Activated T-helper 9 cell treated with anti-CD3 and anti-CD28 coated beads, Interleukin-2, amount 50 U/mL, for 16 hours (primary cell): ENCODE results near the gene TBC1D5.
"Not testable (repeated sequence)": the region's sequence is repeated elsewhere in the genome, so short reads cannot be mapped to it uniquely, and the experiment has no call there.

ENCODE experiments used
- DNase-seq: peaks from one replicate; pipeline ENCODE4 v3.0.0-alpha.2; 2020; ENCODE audit warnings: low read depth

TBC1D5 gene

DNA sequence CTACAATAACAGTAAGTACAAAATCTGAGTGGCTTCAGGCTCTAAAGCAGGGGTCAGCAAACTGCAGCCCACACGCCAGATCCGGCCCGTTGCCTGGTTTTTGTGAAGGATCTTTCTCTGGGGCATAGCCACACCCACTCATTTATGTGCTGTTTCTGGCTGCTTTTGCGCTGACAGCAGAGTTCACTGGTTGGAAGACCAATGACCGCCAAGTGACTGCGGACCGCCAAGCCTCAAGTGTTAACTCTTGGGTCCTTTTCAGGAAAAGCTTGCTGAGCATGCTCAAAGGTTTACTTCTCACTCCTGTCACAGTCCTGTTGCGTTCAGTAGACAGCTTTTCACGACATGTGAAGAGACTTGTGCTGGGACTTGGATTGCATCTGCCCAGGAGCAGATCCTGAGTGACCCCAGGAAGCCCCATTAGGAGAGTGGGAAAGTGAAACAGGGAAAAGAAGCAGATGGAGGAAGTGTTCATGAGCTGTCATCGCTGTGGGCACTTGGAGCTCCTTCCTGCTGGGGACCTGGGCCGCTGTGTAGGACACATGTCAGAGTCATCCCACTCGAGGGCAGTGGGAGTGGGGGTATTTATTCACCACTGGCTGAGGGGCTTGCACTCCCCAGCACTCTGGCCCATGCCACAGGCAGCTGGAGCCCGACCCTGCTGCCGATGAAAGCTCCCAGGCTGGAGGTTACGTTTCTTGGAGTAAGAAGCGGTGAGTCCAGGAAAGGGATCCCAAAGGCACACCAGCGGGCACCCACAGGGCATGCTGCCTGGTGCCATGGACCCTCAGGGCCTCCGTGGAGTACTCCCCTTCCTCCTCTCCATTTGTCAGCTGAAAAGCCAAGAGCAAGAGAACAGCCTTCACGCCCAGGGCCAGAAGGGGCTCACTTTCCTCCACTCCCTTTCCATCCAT is 608.5 kb downstream of the TBC1D5 start:
- no peak for DNase-seq

DNA sequence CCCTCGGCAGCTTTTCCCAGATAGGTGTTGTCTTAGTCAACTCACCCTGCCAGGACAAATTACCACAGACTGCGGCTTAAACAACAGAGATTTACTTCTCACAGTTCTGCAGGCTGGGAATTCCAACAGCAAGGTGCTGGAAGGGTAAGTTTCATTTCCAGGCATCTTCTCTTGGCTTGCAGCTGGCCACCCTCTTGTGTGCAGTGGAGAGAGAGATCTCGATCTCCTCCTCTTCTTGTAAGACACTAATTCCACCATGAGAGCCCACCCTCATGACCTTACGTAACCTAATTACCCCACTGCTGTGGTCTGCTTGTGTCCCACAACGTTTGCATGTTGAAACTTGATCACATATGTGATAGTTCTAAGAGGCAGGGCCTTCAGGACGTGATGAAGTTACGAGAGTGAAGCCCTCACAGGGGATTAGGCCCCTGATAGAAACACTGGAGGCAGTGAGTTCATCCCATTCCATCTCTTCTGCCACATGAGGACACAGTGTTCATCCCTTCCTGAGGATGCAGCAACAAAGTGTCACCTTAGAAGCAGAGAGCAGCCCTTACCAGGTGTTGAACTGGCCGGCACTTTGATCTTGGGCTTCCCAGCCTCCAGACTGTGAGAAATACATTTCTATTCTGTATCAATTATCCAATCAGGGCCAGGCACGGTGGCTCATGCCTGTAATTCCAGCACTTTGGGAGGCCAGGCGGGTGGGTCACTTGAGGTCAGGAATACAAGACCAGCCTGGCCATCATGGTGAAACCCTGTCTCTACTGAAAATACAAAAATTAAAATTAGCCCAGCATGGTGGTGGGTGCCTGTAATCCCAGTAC is 609.9 kb downstream of the TBC1D5 start:
- no peak for DNase-seq

DNA sequence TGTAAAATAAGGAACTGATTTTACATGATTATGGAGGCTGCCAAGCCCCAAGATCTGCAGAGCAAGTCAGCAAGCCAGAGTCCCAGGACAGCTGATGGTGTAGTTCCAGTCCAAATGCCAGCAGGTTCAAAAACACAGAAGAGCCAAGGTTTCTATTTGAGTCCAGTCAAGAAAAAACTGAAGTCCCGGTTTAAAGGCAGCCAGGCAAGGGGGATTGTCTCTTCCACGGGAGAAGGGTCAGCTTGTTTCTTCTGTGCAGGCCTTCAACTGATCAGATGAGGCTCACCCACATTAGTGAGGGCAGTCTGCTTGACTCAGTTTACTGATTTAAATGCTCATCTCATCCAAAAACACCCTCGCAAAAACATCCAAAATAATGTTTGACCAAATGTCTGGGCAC is 611.5 kb downstream of the TBC1D5 start:
- DNase-seq: no peak

DNA sequence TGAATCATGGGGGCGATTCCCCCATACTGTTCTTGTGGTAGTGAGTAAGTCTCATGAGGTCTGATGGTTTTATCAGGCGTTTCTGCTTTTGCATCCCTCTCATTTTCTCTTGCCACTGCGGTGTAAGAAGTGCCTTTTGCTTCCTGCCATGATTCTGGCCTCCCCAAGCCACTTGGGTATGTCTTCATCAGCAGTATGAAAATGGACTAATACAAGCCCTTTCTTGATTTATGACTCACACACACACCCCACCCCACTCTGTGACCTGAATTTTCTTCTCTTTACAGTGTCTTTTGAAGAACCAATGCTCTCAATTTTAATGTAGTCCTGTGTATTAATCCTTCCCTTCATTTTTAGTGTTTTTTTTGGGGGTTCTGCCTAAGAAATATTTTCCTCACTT is 612.9 kb downstream of the TBC1D5 start:
- no peak for DNase-seq

DNA sequence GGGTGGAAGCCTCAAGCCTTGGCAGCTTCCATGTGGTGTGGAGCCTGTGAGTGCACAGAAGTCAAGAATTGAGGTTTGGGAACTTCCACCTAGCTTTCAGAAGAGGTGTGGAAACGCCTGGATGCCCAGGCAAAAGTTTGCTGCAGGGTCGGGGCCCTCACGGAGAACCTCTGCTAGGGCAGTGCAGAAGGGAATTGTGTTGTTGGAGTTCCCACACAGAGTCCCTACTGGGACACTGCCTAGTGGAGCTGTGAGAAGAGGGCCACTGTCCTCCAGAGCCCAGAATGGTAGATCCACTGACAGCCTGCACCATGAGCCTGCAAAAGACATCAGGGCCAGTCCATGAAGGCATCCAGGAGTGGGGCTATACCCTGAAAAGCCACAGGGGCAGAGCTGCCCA is 613.8 kb downstream of the TBC1D5 start:
- DNase-seq: not testable (repeated sequence)

DNA sequence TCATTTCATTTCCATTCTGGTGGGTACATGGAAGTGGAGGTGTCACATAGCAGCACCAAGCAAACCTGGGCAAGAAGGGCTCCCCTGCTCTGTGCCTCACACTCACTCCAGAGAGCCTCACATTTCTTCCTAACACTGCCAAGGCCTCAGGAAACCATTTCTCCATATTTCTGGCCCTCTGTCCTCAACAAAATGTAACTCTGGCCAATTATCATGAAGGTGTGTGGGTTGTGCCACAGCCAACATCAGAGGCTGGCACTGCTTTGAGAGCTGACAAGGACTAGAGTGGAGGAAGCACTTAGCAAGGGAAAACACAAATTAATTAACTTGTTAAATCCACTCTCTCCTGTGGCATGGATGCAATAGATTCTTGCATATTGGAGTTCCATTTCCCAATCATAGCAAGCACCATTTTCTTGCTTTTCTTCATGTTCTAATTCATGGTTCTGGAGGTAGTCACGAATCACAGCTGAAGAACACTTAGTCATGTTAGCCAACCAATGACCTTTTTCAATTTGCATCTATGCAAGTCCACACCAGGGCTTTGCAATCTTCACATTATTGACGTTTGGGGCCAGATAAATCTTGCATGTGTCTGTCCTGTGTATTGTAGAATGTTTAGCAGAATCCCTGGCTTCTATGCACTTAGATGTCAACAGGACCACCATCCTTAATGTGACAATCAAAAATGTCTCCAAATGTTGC is 616.5 kb downstream of the TBC1D5 start:
- no peak for DNase-seq

DNA sequence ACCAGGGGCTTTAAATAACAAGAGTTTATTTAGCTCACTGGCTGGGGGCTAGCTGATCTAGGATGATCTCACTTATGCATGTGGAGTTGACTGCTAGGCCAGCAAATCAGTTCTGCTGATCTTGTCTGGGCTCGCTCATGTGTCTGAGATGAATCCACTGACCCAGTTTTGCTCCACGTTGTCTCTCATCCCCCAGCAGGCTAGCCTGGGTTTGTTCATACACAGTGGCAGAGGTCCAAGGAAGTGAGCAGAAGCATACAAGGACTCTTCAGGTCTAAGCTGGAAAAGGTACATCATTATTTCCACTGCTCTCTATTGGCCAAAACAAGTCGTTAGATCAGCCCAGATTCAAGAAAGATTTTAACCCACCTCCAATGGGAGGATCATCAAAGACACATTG is 619.7 kb downstream of the TBC1D5 start:
- no peak for DNase-seq

DNA sequence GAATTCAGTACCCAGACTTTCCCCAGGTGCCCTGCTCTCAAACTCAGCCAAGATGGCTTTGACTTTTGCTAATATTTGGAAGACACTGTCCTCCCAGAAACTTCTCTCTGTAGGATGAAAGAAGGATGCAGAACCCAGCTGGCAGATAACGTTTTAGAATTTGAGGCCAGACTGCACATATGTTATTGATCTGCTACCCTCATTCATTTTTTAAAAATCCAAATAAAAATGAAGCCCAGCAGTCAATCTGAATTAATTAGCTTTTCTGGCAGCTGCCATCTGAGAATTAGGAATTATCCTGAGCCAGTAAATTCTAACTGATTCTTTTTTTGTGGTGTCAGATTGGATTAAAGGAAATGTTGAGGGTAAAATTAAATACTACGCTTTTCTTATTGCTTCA is 621.1 kb downstream of the TBC1D5 start:
- no peak for DNase-seq

DNA sequence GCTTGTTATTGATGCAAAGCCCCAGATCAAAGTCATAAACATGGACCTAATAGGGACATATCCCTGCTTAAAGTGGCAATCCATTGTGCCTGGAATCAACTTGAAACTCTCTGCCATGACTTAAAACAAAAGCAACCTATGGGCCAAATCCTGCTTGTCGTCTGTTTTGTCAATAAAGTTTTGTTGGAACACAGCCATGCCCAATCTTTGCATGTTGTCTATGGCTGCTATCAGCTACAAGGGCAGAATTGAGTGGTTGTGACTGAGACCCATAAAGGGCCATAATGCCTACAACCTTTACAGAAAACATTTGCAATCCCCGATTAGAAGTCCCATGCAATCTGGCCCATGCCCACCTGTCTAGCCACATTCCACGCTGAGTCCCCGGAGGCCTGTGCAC is 622.3 kb downstream of the TBC1D5 start:
- DNase-seq: no peak

DNA sequence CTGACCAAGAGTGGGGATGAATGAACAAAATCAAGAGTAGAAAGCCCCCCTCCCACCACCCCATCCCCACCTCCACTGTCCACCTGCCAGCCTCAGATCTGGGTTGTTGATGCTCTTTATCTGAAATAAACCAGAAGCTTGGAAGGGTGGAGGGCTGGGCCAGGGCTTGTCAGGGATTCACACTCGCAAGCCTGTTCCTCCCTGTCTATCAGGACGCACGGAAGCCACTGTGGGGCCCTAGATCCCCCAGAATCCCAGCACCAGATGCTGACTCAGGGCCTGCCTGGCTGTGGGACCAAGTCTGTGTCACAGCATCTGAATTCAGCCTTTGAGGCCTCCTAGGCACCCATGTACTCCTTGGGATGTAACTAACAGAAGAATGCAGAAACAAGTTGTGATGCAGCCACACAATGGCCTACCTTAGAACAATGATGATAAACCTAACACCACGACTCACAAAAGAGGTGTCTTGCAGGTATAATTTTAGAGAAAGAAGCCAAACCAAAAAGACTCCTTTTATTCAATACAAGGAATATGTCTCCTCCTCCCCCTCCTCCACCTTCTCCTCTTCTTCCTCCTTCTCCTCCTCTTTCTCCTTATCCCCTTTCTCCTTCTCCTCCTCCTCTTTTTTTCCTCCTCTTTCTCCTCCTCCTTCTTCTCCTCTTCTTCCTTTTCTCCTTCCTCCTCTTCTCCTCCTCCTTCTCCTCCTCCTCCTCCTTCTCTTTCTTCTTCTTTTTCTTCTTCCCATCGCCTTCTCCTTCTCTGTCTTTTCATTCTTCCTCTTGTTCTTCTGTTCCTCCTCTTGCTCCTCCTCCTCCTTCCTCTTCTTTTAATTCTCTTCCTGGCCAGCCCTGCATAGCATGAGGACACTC is 623.0 kb downstream of the TBC1D5 start:
- no peak for DNase-seq

DNA sequence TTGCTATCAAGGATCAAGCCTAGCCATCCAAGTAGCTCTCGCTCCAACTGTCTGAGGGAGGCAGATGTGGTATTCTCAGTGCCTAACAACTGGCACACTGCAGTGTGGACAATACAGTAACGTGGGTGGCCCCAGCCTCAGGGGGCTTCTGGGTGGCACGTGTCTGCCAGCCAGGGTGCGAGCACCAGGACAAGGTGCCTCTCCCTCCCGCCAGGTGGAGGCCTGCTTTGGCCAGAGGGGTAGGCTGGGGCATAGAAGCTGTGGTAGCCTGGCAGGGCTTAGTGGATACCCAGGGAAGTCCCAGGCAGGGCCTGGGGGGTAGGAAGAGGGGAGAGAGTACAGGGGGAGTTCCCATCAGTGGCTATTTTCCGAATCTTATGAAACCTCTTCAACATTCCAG is 623.7 kb downstream of the TBC1D5 start:
- no peak for DNase-seq

DNA sequence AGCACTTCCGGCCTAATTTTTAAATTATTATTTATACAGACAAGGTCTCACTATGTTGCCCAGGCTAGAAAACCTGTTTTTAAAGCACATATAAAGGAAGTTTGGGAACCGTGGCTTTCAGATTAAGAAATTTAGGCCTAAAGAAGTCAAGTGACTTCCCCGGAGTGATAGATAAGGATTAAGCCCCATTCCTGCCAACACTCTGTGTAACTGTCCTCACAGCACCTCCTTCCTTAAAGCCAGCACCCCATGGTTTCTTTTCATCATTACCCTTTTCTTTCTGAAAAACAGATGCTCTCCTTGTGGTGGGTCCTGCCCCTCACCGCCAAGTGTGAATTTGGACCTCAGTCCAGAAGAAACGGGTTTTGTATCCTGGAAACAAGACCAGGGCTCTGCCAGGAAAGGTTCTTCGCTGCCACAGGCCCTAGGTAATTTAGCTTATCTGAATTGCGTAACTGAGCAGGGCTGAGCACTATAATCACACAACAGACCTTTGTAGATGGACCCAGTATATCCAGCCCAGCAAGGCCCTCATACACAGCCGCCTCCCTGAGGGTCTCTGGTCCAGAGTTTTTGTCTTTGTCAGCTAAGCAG is 626.3 kb downstream of the TBC1D5 start:
- no peak for DNase-seq

DNA sequence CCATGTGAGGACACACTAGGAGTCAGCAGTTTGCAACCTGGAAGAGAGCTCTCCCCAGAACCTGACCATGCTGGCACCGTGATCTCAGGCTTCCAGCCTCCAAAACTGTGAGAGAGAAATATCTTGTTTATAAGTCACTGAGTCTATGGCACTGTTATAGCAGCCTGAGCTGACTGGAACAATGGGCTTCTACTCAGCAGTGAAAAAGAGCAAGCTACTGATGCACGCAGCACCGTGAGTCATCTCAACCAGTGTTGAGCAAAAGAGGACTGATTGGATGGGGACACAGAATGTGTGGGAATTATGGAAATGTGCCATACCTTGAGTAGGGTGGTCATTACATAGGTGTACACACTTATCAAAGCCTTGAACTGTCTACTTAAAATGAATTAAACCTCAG is 627.2 kb downstream of the TBC1D5 start:
- DNase-seq: no peak

DNA sequence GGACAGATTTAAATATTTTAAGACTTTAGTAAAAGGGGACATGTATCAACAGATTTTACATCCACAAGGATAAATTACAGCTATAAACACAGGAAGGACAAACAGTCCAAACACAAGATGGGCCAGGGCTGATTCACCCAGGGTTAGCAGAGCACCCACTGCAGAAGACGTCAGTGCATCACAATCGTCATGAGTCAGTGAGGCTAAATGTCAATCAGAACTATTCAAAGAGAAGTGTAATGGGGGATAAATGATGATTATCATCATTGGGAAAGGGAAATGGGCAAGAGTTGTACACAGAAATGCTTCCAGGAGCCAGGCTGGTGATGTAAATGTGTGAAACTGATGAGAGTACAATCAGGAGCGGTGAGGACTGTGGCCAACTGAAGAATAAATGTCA is 630.8 kb downstream of the TBC1D5 start:
- no peak for DNase-seq

DNA sequence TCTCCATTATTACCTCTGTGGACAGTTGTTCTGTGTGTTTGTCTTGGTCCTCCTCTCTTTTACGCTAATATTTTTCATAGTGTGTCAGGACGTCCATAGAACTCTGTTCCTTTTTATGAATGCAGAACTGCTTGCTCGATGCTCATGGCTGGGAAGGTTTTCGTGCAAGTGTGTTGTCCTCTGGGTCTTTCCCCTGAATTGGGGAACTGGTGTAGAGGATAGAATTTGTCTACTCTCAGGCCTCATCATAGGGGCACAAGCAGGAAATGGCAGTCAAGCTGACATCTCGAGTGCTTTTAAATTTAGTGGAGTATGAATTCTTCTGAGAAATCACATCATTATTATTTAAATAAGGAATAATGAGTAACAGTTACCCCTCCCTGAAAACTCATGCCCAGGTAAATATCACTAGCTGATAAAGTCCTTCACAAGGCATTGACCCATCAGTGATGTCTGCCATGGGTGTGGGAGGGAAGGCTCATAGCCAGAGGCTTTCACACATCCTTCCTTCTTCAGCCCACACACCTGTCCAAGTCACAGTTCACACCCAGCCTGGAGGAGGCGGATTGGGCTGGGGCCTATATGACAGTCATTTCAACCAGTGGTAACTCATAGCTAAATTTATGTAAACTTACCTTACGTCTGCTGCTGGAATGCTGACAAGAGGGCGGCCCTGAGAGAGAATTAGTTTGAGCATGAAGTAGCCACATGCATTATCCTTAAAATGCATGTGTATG is 631.6 kb downstream of the TBC1D5 start:
- DNase-seq: no peak
